Cardiac fibroblast (primary cell): ENCODE data around the gene MAU2.

Experiments used
- DNase-seq, 2 donors: peaks; one replicate each; pipeline versions ENCODE4 v3.0.0 to v3.0.0-alpha.2; 2010; ENCODE audit warnings: low read depth in 2 of 2
- H3K4me3 ChIP-seq, 2 donors: replicated peaks in 1 of 2; 1 replicate in 1 of 2; 2 replicates in 1 of 2; pipeline ENCODE4 v1.5.1; 2011; ENCODE audit warnings: low read depth in 2 of 2, low read length in 2 of 2, mild to moderate bottlenecking in 2 of 2, moderate library complexity in 1 of 2
- TF ChIP-seq, protein P1 (sequence below): IDR thresholded peaks from one replicate; pipeline ENCODE4 v1.5.1; 2011; ENCODE audit warnings: low read depth, mild to moderate bottlenecking, low read length, inconsistent platforms

Gene MAU2

DNA sequence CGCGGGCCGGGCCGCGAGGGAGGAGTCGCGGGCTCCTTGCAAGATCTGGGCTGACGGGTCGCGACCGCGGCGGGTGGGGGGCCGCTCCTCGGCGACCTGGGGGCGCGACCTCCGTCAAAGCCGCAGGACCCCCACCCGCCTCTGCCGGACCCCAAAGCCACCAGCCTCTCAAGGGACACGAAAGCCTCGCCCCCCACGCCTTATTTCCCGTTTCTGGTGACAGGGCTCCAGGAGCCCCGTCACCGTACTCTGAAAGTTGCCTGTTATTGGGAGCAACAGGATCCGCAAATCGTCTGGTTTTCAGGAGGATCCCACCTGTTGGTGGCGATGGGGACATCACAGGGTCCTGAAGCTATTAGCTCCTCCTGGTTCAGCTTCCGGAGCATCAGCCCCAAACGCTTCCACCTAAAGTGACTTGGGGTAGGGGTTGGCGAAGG, 530 bp downstream of the MAU2 start:
- peak overlapping the region; percentile 81 to 100 for H3K4me3 ChIP-seq
- no peak for DNase-seq
- TF ChIP-seq, protein P1, sequence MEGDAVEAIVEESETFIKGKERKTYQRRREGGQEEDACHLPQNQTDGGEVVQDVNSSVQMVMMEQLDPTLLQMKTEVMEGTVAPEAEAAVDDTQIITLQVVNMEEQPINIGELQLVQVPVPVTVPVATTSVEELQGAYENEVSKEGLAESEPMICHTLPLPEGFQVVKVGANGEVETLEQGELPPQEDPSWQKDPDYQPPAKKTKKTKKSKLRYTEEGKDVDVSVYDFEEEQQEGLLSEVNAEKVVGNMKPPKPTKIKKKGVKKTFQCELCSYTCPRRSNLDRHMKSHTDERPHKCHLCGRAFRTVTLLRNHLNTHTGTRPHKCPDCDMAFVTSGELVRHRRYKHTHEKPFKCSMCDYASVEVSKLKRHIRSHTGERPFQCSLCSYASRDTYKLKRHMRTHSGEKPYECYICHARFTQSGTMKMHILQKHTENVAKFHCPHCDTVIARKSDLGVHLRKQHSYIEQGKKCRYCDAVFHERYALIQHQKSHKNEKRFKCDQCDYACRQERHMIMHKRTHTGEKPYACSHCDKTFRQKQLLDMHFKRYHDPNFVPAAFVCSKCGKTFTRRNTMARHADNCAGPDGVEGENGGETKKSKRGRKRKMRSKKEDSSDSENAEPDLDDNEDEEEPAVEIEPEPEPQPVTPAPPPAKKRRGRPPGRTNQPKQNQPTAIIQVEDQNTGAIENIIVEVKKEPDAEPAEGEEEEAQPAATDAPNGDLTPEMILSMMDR = no peak

GRCh38 chr19:19324059-19324770, 3.6 kb downstream of the MAU2 start:
- TF ChIP-seq, protein P1 = no peak
- no peak for DNase-seq
- no peak overlapping the region for H3K4me3 ChIP-seq

DNA sequence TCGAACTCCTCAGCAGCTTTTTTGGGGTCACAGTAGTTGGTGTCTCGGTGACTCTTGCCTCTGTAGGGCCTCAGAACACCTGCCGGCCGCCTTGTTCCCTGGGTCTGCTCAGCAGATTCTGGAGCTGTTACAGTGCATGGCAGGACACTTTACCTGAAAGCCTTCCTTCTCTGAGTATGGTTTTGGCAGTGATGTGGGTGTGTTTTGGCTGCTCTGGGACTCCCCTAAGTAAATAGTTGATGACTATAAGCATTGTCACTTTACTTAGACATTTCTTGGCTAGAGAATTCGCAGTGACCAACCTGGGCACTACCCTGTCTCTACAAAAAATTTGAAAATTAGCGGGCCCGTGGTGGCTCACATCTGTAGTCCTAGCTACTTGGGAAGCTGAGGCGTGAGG, 7.0 kb downstream of the MAU2 start:
- no peak for DNase-seq
- H3K4me3 ChIP-seq = no peak overlapping the region
- TF ChIP-seq, protein P1 = no peak

- no peak overlapping the region for H3K4me3 ChIP-seq
- TF ChIP-seq, protein P1 = no peak
- DNase-seq = peak in 1 of 2 donors; percentile 34
Observed at GRCh38 chr19:19329126-19329525, 8.5 kb downstream of the MAU2 start.

- no peak for DNase-seq
- TF ChIP-seq, protein P1 = no peak
- H3K4me3 ChIP-seq = no peak overlapping the region
Observed at GRCh38 chr19:19334063-19334988, 13.7 kb downstream of the MAU2 start.

GRCh38 chr19:19334989-19335344, 14.3 kb downstream of the MAU2 start:
- TF ChIP-seq, protein P1 = no peak
- no peak for DNase-seq
- H3K4me3 ChIP-seq = no peak overlapping the region
